Activated CD4-positive, CD25-positive, alpha-beta regulatory T cell treated with anti-CD3 and anti-CD28 coated beads, Interleukin-2, amount 50 U/mL, for 16 hours (primary cell): Measurements from ENCODE around the gene NUP214.
"Not testable (repeated sequence)": the region's sequence is repeated elsewhere in the genome, so short reads cannot be mapped to it uniquely, and the experiment has no call there.

Experiments used
- DNase-seq: peaks from one replicate; pipeline ENCODE4 v3.0.0-alpha.2; 2020; ENCODE audit warnings: low read depth, low spot score

NUP214 gene

GRCh38 chr9:131160416-131161112 is 35.2 kb downstream of the NUP214 start:
- DNase-seq: no peak

GRCh38 chr9:131161585-131161984 is 36.2 kb downstream of the NUP214 start:
- no peak for DNase-seq

DNA sequence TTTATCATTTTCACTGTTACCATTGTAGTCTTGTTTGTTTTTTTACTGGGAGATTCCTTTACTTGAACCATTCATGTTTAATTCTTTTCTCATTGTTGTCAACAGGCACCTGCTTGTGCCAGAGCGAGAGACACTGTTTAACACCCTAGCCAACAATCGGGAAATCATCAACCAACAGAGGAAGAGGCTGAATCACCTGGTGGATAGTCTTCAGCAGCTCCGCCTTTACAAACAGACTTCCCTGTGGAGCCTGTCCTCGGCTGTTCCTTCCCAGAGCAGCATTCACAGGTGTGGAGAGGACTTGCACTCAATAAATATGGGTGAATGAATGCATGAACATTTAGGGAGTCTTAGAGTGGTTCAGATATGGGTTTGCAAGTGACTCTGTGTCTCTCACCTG is 37.5 kb downstream of the NUP214 start:
- DNase-seq: no peak

- DNase-seq: no peak
Observed at GRCh38 chr9:131165523-131165922, 40.1 kb downstream of the NUP214 start.

DNA sequence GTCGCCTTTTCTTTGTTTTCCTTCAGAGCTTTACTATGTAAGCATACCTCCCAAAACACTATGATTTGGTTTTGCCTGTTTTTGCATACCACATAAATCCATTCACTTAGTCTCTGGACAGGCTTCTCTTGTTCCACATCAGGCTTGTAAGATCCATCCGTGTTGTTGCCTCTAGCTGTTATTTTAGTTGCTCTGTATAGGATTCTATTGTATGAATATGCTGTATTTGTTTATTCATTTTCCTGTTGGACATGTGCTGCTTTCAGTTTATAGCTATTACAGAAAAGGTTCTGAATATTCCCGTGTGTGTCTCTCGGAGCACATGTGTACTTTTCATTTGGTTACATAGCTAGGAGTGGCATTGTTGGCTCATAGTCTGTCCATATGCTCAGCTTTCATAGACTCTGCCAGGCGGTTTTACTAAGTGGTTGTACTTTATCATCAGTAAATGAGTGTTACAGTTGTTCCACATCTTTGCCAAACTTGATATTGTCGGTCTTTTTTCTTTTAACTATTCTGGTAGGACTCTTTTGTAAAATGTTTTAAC is 41.8 kb downstream of the NUP214 start:
- no peak for DNase-seq

GRCh38 chr9:131167936-131168335 is 42.5 kb downstream of the NUP214 start:
- DNase-seq: no peak

DNA sequence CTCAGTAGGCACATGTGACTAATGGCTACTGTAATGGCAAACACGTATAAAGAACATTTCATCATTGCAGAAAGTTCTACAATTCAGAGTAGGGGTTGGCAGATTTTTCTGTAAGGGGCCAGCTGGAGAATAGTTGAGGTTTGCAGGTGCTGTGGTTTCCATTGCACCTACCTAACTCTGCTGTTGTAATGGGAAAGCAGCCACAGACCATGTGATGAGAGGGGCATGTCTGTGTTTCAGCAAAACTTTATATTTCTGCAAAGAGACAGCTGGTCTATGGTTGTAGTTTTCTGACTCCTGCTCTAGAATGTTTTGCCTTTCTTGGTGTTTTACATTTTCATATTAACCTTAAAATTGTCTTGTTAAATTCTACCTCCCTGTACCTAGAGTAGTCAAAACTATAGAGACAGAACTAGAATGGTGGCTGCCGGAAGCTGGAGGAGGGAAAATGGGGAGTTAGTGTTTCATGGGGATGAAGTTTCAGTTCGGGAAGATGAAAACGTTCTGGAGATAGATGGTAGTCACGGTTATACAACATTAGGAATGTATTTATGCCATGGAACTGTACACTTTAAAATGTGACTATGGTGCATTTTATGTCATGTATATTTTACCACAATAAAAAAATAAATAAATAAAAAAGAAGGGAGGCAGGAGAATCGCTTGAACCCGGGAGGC is 44.3 kb downstream of the NUP214 start:
- no peak for DNase-seq

DNA sequence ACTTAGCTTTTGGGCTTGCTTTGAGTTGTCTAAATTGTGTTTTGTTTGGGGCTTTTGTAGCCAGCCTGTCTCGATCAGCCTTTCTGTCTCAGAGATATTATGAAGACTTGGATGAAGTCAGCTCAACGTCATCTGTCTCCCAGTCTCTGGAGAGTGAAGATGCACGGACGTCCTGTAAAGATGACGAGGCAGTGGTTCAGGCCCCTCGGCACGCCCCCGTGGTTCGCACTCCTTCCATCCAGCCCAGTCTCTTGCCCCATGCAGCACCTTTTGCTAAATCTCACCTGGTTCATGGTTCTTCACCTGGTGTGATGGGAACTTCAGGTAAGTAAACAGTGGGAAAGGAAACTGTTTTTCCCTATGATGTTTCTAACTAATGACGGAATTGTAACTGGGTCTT is 48.6 kb downstream of the NUP214 start:
- DNase-seq: no peak

DNA sequence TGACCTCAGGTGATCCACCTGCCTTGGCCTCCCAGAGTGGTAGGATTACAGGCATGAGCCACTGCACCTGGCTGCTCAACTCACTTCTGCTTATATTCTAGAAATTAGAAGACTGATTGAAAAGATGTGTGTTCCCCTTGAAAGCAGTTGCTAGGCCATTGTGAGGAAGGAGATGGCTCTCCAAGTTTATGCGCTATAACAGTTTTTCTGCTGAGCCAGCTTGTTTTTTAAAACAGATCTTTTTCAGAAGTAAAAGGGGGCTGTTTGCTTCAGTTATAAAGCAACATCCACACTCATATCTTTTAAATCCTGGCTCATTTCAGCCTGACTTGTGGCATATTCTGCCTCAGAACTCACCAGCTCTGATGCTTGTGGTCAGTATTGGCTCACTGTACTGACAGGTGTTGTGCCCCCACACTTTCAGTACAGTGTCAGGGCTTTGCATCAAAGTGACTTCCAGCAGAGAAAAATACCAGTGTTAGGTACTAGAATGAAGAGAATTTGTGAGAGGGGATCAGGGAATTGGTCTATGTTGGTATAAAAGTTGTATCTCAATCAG is 49.4 kb downstream of the NUP214 start:
- DNase-seq: no peak

DNA sequence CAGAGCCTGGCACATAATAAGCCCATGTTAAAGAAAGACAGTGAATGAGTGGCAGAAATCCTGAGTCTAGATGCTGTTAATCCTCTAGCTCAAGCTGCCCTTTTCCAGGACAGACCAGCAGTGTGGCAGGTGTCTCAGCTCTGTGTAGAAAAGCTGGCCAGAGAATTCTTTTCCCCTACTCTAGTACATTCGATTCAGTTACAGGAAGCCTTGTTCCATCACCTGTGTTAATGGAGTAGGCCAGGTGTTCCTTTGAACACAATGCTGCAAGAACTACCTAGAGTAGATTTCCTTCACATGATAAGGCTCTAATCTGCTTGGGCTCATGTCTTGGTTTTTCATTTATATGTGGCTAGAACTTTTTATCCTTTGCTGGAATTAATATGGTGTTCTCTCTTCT is 52.5 kb downstream of the NUP214 start:
- DNase-seq: no peak

DNA sequence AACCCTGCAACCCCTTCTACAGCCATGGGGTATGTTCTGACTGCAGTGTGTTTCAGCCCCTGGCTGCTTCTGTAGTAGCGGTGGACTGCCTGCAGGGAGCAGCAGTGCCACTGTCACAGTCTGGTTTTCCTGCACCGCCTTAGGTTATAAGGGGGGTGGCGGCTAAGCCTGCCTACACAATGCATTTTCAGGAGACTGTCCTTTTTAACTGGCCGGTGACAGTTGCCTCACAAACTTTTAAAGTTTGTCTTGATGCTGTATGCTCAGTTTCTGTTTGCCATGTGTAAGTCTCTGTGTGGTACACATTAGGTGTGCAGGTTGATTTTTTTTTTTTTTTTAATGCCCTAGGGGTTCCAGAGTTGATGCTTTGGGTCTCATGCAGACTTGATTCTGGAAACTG is 53.0 kb downstream of the NUP214 start:
- DNase-seq: peak; percentile 48

DNA sequence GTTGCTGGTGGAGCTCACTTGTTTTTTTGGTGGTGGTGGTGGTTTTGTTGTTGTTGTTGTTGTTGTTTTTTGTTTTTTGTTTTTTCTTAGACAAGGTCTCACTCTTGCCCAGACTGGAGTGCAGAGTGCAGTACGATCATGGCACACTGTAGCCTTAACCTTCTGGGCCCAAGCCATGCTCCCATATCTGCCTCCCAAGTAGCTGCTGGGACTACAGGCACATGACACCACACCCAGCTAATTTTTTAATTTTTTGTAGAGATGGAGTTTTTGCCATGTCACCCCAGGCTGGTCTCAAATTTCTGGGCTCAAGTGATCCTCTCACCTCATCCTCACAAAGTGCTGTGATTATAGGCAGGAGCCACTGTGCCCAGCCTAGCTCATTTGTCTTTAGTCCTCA is 53.5 kb downstream of the NUP214 start:
- no peak for DNase-seq

GRCh38 chr9:131179561-131180219 is 54.3 kb downstream of the NUP214 start:
- no peak for DNase-seq

DNA sequence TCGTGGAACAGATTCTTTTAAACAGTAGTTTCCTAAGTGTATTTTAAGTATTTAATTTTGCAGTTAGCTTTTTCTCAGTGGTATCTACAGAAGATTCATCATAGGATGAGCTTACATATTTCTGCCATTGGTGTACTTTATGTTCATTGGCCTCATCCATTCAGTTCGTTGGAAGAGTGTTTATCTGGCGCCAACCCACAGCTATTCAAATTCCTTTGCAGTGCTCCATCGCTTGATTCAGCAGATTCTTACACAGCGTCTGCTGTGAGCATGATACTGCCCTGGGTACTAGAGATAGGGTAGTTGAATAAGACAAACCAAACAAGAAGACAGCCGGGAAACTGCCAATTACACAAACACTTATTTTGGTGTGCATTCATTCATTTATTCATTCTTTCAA is 55.1 kb downstream of the NUP214 start:
- DNase-seq: no peak

GRCh38 chr9:131181091-131181681 is 55.8 kb downstream of the NUP214 start:
- no peak for DNase-seq

GRCh38 chr9:131185924-131186323 is 60.5 kb downstream of the NUP214 start:
- DNase-seq: no peak

DNA sequence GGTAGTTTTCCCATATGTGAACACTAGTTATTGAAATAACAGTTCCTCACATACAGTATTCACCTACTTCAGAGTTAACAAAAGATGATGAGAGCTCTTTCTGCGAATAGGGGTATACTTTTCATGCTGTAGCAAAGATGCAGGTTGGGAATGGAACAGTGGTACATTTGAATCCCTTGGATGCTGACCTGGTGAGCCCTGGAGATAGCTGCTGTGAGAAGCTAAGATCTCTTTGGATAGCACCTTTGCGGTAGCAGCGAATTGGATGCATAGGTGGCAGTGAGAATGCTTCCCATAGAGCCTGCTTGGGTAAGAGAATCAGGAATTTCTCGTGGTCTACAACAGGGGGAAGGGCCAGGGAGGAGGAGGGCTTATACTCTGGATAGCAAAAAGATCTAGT is 61.2 kb downstream of the NUP214 start:
- no peak for DNase-seq

- no peak for DNase-seq
Observed at GRCh38 chr9:131187957-131188356, 62.6 kb downstream of the NUP214 start.

DNA sequence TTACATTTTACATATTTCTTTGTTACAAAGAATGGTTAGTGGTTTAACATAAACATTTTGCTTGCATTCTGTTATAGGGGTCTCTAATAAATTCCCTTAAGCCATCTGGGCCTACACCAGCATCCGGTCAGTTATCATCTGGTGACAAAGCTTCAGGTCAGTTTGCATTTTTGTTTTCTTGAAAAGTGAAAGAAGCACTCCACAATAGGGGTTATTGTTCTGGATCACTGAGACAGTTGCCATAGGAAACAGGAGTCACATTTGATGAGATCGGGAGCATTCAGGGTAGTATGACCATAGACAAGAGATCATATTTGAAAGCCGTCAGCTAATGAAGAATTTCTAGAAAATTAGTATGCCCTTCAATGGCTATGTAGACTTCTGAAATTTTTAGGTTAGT is 63.6 kb downstream of the NUP214 start:
- no peak for DNase-seq

DNA sequence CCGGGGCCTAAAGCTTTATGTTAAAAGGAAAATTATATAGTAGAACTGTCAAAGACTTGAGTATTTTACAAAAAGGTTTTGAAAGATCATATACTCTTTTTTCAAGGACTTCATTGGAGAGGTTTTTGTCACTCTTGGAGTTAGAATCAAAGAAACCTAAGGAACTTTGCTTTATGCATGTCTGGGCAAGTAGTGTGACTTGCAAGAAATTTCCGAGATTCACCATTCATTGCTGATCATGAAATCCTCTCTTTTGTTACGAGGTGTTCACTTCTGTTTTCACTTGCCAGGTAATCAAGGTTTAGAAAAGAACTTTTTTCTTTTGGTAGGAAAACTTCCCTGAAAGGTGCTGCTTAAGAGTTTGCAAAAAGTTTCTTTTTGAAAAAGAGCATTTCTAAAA is 64.8 kb downstream of the NUP214 start:
- no peak for DNase-seq

- not testable (repeated sequence) for DNase-seq
Observed at GRCh38 chr9:131191032-131191431, 65.6 kb downstream of the NUP214 start.

DNA sequence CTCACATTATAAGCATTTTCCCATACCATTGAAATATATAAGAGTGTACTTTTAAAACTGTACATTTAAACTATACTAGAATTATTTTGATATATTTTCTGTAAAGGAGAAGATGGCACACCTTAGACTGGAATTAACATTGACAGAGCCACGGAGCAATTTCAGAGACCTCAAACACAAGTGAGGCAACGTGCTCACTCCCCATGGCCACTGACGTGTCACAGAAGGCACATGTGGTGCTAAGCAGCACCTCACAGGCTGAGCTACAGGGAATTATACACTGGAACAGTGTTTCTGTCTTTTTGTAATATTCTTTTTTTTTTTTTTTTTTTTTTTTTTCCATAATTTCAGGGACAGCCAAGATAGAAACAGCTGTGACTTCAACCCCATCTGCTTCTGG is 66.5 kb downstream of the NUP214 start:
- no peak for DNase-seq
